Neural crest cell (in vitro differentiated cells): ENCODE measurements around the gene NPAP1. TPM values are rescaled to one million over a fixed set of nuclear protein-coding genes. Genes with fewer than 3 reads are reported as not detected.
"Not testable (repeated sequence)": the region's sequence is repeated elsewhere in the genome, so short reads cannot be mapped to it uniquely, and the experiment has no call there.

ENCODE experiments used
- DNase-seq: peaks from one replicate; pipeline ENCODE4 v3.0.0; 2021; ENCODE audit warnings: low read depth, mixed read lengths, low spot score
- H3K27ac Mint-ChIP-seq: one replicate; pipeline ENCODE4 v1.8.0; 2021; ENCODE audit warnings: mild to moderate bottlenecking, mixed read lengths; ENCODE audit not compliant: unreplicated experiment
- H3K27me3 Mint-ChIP-seq: 2 replicates; pipeline ENCODE4 v1.8.0; 2021; ENCODE audit warnings: low read depth, mild to moderate bottlenecking, mixed read lengths
- H3K36me3 Mint-ChIP-seq: 2 replicates; pipeline ENCODE4 v1.8.0; 2021; ENCODE audit warnings: low read depth, mild to moderate bottlenecking, mixed read lengths
- H3K4me1 Mint-ChIP-seq: 2 replicates; pipeline ENCODE4 v1.8.0; 2021; ENCODE audit warnings: mixed read lengths
- H3K4me3 Mint-ChIP-seq: one replicate; pipeline ENCODE4 v1.8.0; 2021; ENCODE audit warnings: mild to moderate bottlenecking, mixed read lengths
- H3K9me3 Mint-ChIP-seq: 2 replicates; pipeline ENCODE4 v1.8.0; 2021; ENCODE audit warnings: mixed read lengths
- total RNA-seq: library from RNA; stranded (reverse); gene quantifications from 2 replicates; pipeline ENCODE4 v1.2.1, GENCODE V29; 2021
- TF ChIP-seq, protein P1 (sequence below): fragments of 200-600 bp; sonication (generic); conservative IDR thresholded peaks from 2 replicates; pipeline ENCODE4 v1.5.0; 2021; ENCODE audit warnings: antibody characterized with exemption, mild to moderate bottlenecking

Gene NPAP1
- total RNA-seq, 1 donor from 2014 or later: 0.30 TPM

DNA sequence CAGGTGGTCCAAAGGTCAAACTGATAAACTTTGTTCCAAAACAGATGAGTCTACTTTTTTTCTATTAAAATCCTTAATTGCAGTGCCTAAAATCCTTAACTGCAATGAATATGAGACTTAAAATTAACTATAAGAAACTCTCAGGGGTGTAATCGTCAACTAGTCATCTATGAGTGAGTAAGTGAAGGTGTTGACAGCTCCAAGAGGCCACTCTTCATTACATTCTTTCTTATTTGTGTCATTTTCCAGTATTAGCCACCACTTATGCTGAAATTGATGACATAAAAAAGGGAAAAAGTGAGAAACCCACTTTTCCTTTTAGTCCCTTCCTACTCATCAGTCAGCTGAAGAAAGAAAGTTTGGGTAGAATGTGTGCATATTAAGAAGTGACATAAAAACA is 12.6 kb upstream of the NPAP1 start:
- Mint-ChIP-seq H3K27me3 (no peaks in the 10 kb centered on the region), H3K27ac (no peak overlapping the region), H3K4me1 (no peaks in the 10 kb centered on the region), H3K4me3 (no peak overlapping the region), H3K36me3 (peaks cover 3% of the 10 kb centered on the region), H3K9me3 (peaks cover 9% of the 10 kb centered on the region)
- DNase-seq: no peak
- TF ChIP-seq, protein P1, sequence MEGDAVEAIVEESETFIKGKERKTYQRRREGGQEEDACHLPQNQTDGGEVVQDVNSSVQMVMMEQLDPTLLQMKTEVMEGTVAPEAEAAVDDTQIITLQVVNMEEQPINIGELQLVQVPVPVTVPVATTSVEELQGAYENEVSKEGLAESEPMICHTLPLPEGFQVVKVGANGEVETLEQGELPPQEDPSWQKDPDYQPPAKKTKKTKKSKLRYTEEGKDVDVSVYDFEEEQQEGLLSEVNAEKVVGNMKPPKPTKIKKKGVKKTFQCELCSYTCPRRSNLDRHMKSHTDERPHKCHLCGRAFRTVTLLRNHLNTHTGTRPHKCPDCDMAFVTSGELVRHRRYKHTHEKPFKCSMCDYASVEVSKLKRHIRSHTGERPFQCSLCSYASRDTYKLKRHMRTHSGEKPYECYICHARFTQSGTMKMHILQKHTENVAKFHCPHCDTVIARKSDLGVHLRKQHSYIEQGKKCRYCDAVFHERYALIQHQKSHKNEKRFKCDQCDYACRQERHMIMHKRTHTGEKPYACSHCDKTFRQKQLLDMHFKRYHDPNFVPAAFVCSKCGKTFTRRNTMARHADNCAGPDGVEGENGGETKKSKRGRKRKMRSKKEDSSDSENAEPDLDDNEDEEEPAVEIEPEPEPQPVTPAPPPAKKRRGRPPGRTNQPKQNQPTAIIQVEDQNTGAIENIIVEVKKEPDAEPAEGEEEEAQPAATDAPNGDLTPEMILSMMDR: no peak

DNA sequence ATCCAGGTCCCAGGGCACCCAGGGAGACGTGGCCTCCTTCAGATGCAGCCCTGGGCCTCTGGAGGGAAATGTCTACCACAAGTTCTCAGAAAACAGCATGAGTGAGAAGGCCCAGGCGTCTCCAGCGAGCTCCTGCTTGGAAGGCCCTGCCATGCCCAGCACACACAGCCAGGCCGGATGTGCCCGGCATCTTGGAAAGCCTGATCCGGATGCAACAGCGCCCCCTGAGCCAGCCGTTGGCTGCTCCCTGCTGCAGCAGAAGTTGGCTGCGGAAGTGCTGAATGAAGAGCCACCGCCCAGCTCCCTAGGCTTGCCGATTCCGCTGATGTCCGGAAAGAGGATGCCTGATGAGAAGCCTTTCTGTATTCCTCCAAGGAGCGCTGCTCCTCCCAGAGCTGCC is 856 bp downstream of the NPAP1 start:
- Mint-ChIP-seq H3K36me3 (peaks cover 9% of the 10 kb centered on the region), H3K27me3 (no peaks in the 10 kb centered on the region), H3K4me3 (no peak overlapping the region), H3K27ac (no peak overlapping the region), H3K9me3 (peaks cover 12% of the 10 kb centered on the region), H3K4me1 (no peaks in the 10 kb centered on the region)
- TF ChIP-seq, protein P1: no peak
- no peak for DNase-seq

DNA sequence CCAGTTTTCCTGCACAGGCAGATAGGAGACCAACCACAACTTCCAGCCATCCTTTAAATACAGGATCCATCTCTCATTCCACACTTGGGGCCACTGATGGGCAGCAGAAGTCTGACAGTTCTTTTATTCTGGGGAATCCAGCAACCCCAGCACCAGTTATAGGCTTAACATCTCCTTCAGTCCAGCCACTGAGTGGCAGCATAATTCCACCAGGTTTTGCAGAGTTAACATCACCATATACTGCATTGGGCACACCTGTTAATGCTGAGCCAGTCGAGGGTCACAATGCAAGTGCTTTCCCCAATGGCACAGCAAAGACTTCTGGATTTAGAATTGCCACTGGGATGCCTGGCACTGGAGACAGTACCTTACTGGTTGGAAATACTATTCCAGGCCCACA is 2.9 kb downstream of the NPAP1 start:
- Mint-ChIP-seq H3K4me1 (no peaks in the 10 kb centered on the region), H3K36me3 (peaks cover 9% of the 10 kb centered on the region), H3K4me3 (no peak overlapping the region), H3K9me3 (peaks cover 8% of the 10 kb centered on the region), H3K27ac (no peak overlapping the region), H3K27me3 (no peaks in the 10 kb centered on the region)
- no peak for DNase-seq
- TF ChIP-seq, protein P1: no peak

DNA sequence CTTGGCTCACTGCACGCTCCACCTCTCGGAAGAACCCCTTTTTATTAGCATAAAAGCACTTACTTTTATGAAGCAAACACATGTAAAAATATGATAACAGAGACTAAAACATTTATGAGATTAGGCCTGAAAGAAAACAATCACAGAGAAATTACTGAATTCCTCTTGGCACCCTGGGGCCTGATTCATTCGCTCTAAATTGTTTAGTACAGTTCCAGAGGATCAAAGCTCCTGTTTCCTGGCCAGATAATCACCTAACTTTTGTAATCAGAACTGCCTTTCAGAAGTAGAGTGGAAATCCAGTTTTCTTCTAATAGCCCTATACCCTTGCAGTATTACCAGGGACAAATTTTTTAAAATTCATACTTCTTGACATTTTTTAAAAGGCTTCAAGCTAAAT is 6.4 kb downstream of the NPAP1 start:
- H3K27ac Mint-ChIP-seq: no peak overlapping the region
- H3K36me3 Mint-ChIP-seq: peaks cover 7% of the 10 kb centered on the region
- H3K9me3 Mint-ChIP-seq: peaks cover 8% of the 10 kb centered on the region
- TF ChIP-seq, protein P1: no peak
- H3K4me1 Mint-ChIP-seq: no peaks in the 10 kb centered on the region
- H3K4me3 Mint-ChIP-seq: no peak overlapping the region
- no peak for DNase-seq
- H3K27me3 Mint-ChIP-seq: no peaks in the 10 kb centered on the region

DNA sequence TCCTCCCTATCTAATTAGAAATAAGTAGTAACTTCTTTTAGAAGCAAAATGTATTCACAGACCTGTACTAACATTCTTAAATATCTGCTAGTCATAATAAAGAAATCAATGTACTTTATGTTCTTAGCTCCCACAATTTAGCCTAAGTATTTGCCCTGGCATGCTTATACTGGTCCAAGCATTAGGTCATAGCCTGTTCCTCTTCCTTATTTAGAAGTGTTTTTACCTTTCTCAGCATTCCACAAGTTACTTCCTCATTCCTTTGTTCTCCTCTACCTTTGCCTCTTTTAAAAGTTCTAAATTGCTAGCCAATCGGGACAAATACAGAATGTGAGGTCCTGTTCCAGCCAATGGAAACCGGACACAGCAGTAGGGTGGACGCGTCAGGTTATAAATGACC is 7.3 kb downstream of the NPAP1 start:
- not testable (repeated sequence) for H3K27me3 Mint-ChIP-seq, H3K4me3 Mint-ChIP-seq, H3K27ac Mint-ChIP-seq, H3K9me3 Mint-ChIP-seq, H3K36me3 Mint-ChIP-seq, DNase-seq, H3K4me1 Mint-ChIP-seq

DNA sequence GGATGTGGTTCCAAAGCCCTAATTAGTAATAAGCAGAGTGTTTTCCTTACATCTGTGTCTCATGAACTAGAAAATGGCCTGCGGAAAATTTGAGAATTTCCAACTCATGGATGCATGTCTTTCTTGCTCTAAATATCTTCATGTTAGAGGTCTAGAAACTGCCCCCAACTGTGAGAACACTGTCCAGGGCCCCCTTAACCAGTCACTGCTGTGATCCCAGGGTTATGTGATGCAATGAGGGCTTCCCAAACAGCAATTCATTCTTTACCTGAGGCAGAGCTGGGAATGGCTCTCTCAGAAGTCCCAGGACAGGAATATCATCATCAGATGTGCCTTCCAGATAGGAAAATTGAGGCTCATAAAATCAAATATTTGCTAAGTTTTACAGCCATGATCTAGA is 8.2 kb downstream of the NPAP1 start:
- no peak overlapping the region for H3K27ac Mint-ChIP-seq
- H3K4me1 Mint-ChIP-seq: no peaks in the 10 kb centered on the region
- no peaks in the 10 kb centered on the region for H3K36me3 Mint-ChIP-seq
- H3K4me3 Mint-ChIP-seq: no peak overlapping the region
- no peaks in the 10 kb centered on the region for H3K27me3 Mint-ChIP-seq
- no peak for DNase-seq
- H3K9me3 Mint-ChIP-seq: peaks cover 6% of the 10 kb centered on the region
- TF ChIP-seq, protein P1: no peak
